Liver (tissue), 3 donors: ENCODE measurements around the gene RAPGEF2.

ENCODE experiments used
- ATF3 ChIP-seq: IDR thresholded peaks from 2 replicates; pipeline ENCODE4 v1.6.1; 2016; ENCODE audit warnings: antibody characterized with exemption
- CTCF ChIP-seq: fragments of 150-350 bp; IDR thresholded peaks from 2 replicates; pipeline ENCODE4 v1.5.1; 2017; ENCODE audit warnings: improper control_type of control experiment, low read depth, low read length; ENCODE audit not compliant: missing input control
- EGR1 ChIP-seq, 2 donors: IDR thresholded peaks; 2 replicates each; pipeline ENCODE4 v1.6.1; 2016 to 2018; ENCODE audit warnings: antibody characterized with exemption in 2 of 2, low read depth in 2 of 2
- HNF4G ChIP-seq: IDR thresholded peaks from 2 replicates; pipeline ENCODE4 v1.6.1; 2016; ENCODE audit warnings: antibody characterized with exemption
- MAX ChIP-seq: IDR thresholded peaks from 2 replicates; pipeline ENCODE4 v1.6.1; 2016; ENCODE audit warnings: antibody characterized with exemption
- RAD21 ChIP-seq, 2 donors: IDR thresholded peaks; 2 replicates each; pipeline ENCODE4 v1.6.1; 2016; ENCODE audit warnings: antibody characterized with exemption in 2 of 2, mild to moderate bottlenecking in 2 of 2
- REST ChIP-seq: IDR thresholded peaks from 2 replicates; pipeline ENCODE4 v1.6.1; 2016; ENCODE audit warnings: antibody characterized with exemption, mild to moderate bottlenecking
- RXRA ChIP-seq, 2 donors: IDR thresholded peaks; 2 replicates each; pipeline ENCODE4 v1.6.1; 2017 to 2018; ENCODE audit warnings: antibody characterized with exemption in 2 of 2, mild to moderate bottlenecking in 1 of 2
- YY1 ChIP-seq: IDR thresholded peaks from 2 replicates; pipeline ENCODE4 v1.6.1; 2016; ENCODE audit warnings: antibody characterized with exemption, mild to moderate bottlenecking
- donor health status: healthy.
- donor health status: healthy.

- TF ChIP-seq CTCF = no peak
- no peak for TF ChIP-seq REST
- no peak for TF ChIP-seq YY1
- no peak for TF ChIP-seq MAX
- TF ChIP-seq RXRA (IDR thresholded peaks at IDR 0.05) = no peak
- TF ChIP-seq RAD21 (IDR thresholded peaks at IDR 0.05) = no peak
- TF ChIP-seq ATF3 = no peak
- no peak for TF ChIP-seq EGR1 (IDR thresholded peaks at IDR 0.05; ENCODE audit: low read depth in 2 of 2)
- no peak for TF ChIP-seq HNF4G
Measured at GRCh38 chr4:159360549-159360948, 257.7 kb downstream of the RAPGEF2 start.
